T-helper 1 cell (primary cell): Measurements from ENCODE around the gene DIABLO.
"Not testable (repeated sequence)": the region's sequence is repeated elsewhere in the genome, so short reads cannot be mapped to it uniquely, and the experiment has no call there.

ENCODE experiments used
- DNase-seq, 5 donors: peaks; one replicate each; pipeline ENCODE4 v3.0.0-alpha.2; 2012 to 2020
- total RNA-seq, 4 donors: gene quantifications; one replicate each; lab custom pipeline; 2026; lab: John Stamatoyannopoulos, UW

Gene DIABLO
- total RNA-seq = 38.9 to 60.1 (median 44.0) reads per million in 4 donors

DNA sequence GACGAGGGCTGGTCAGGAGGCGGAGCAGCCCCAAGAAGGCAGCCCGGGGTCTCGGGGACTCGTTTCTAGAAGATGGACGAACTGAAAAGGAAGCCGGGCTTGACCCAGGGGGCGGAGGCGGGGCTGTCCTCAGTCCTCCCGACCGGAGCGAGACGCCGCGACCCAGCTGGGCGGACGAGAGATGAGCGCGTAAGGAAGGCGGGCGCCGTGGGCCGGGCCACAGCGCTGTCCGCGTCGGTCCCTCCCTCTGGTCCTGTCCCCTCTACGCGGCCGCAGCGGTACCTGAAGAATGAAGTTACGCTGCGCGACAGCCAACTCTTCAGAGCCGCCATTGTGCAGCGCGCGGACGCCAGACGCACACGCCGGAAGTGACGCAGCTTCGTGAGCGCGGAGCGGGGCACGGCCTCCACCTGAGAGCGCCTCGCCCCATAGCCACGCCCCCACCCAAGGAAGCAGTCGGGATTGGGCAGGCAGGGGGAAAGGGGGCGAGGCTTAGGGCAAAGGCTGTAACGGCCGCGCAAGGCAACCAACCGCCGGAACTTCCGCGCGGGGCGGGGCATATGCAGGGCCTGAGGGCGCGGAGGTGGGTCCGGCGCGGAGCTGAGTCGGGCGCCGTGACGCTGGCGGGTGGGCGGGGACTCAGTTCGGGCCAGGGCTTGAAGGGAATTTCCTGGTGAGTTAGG is at the start of gene DIABLO:
DIABLO (minus strand) TSS at position 370 of the 683 bp plus-strand sequence; CDS start at position 332, 38 bp downstream.
- DNase-seq = peak; percentile 100

DNA sequence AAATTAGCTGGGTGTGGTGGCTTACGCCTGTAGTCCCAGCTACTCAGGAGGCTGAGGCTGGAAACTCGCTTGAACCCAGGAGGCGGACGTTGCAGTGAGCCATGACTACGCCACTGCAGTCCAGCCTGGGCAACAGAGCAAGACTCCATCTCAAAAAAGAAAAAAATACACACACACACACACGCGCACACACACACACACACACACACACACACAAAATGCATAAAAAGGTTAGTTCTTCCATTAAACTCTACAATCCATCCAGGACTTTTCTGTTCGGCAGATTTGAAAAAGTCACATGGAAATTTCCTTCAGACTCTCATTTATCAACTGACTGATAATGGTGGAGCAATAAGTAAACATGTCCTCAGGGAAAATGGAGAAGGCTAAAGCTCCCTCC is 49.6 kb upstream of the DIABLO start:
- DNase-seq = no peak

DNA sequence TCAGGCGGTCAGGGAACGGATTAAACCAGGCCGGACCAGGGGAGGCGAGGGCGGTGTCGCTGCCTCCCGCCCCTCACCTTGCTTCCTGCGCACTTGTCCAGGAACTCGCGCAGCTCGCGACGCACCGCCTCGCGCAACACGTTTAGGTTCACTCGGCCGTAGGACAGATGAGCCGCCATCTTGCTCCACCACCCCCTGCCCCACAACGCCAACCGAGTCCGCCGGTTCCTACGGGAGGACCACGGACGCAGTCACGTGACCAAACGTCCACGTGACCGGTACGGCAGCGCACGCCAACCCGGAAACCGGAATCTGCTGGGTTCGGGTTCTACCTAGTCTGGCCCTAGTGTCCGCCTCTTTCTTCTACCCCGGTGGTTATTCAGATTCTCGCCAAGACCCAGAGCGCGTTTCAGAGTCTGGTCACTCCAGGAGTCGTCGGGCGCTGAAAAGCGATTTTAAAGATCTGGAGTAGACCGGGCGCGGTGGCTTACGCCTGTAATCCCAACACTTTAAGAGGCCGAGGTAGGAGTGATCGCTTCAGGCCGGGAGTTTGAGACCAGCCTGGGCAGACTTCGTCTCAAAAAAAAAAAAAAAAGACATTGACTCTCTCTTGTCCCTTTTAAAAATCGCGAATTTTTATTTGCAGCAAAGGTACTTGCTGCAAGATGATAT is 40.5 kb upstream of the DIABLO start, which contains the start of gene VPS33A:
VPS33A (minus strand) TSS at position 265 of the 672 bp plus-strand sequence; CDS start at position 179, 86 bp downstream.
- DNase-seq = peak; percentile 85 to 98 (median 91)

DNA sequence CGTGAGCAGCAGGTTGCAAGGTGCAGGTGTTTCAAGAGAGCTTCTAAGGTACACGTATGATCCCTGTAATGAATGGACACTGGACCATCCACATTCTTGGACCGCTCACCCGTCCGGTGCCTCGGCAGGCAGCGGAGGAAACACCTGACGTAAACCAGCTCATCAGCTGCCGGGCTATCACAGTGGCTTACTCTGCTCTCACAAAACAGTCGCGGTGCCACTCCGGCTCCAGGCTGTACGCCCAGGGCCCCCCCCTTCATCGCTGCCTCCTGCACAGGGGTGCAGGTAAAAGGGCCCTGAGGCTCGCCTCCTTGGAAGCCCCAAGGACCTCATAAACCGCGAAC is 40.0 kb upstream of the DIABLO start:
- DNase-seq = peak in 2 of 5 donors; percentile 22 to 40

DNA sequence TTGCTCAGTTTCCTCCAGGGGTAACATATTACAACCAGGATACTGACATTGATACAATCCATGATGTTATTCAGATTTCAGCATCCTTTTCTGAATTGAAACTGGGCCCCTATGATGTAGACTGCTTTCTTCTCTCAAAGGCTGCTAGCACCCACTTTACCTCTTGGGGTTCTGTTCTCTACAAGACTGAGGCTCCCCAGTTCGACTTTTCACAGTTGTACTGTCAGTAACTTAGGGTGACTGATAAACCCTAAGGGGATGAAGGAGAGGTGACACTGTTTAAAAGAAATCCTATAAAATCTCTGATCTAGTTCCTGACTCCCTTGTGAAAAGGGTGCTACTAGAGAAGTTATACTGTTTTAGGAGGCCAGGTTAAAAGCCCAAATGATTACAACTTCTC is 39.6 kb upstream of the DIABLO start:
- DNase-seq = no peak

DNA sequence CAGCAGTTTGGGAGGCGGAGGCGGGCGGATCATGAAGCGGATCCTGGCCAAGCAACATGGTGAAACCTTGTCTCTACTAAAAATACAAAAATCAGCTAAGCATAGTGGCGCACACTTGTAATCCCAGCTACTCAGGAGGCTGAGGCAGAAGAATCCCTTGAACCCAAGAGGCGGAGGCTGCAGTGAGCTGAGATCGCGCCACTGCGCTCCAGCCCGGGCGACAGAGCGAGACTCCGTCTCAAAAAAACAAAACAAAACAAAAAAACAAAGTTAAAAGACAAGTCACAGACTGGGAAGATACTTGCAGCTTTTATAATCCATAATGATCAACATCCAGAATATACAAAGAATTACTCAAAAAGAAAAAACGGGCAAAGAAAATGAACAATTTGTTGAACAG is 34.9 kb upstream of the DIABLO start:
- DNase-seq = not testable (repeated sequence)

DNA sequence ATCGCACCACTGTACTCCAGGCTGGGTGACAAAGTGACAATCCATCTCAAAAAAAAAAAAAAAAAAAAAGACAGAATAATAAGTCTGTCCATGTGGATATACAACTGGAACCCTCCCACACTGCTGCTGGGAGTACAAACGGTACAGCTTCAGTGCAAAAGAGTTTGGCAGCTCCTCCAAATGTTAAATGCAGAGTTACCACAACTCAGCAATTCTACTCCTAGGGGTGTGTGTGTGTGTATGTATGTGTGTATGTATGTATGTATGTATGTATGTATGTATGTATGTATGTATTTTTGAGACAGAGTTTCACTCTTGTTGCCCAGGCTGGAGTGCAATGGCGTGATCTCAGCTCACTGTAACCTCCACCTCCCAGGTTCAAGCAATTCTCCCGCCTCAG is 33.1 kb upstream of the DIABLO start:
- DNase-seq = not testable (repeated sequence)

DNA sequence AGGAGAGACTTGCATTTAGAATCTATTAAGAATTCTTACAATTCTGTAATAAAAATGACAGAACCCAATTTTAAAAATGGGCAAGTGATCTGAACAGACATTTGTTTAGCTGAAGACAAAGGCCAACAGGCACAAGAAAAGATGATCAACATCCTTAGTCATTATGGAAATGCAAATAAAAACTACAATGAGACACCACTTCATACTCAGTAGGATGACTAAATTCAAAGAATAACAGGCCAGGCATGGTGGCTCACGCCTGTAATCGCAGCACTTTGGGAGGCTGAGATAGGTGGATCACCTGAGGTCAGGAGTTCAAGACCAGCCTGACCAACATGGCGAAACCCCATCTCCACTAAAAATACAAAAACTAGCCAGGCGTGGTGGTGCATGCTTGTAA is 32.6 kb upstream of the DIABLO start:
- DNase-seq = not testable (repeated sequence)

DNA sequence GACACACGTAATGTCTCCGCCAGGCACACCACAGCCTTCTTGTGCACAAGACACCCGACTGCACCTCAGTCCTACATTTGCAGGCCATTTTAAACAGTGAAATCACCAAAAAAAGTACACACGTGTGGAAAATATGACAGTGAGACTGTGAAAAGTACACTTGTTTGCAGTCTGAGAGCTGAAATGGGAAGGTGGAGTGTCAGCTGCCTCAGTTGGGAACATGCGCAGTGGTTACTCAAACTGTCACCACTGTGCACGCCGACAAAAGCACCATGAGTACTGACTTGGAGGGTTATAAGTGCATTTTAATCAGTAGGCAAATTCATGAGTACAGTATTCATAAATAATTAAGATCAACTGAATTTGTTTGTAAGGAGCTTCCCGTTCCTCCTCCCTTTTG is 24.7 kb upstream of the DIABLO start:
- no peak for DNase-seq

DNA sequence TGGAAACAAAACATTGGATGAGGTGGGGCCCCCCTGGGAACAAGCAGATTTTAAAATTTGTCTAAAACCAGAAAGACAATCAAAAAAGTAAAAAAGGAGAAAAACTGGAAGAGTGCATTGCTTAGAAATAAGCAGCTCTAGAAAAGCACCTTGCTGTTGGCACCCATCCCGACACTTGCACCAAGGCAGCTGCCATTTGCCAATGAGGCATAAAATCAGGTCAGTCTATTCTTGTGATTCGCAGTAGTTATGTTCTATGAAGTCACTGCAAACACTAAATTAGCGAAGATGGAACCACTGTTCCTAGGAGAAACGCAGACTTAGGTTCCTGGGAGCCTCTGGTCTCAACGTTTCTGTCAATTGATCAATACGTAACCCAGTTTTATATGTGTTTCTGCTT is 24.2 kb upstream of the DIABLO start:
- DNase-seq = no peak

DNA sequence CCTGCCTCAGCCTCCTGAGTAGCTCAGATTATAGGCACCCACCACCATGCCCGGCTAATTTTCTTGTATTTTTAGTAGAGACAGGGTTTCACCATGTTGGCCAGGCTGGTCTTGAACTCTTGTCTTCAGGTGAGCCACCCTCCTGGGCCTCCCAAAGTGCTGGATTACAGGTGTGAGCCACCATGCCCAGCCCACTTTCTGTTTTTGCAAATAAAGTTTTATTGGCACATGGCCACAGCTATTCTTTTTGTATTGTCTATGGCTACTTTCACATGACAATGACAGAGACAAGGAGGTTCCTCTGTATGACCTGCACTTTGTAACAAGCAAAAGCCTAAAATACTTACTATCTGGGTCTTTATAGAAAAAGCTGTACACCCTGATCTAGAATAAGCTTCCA is 19.7 kb upstream of the DIABLO start:
- no peak for DNase-seq

DNA sequence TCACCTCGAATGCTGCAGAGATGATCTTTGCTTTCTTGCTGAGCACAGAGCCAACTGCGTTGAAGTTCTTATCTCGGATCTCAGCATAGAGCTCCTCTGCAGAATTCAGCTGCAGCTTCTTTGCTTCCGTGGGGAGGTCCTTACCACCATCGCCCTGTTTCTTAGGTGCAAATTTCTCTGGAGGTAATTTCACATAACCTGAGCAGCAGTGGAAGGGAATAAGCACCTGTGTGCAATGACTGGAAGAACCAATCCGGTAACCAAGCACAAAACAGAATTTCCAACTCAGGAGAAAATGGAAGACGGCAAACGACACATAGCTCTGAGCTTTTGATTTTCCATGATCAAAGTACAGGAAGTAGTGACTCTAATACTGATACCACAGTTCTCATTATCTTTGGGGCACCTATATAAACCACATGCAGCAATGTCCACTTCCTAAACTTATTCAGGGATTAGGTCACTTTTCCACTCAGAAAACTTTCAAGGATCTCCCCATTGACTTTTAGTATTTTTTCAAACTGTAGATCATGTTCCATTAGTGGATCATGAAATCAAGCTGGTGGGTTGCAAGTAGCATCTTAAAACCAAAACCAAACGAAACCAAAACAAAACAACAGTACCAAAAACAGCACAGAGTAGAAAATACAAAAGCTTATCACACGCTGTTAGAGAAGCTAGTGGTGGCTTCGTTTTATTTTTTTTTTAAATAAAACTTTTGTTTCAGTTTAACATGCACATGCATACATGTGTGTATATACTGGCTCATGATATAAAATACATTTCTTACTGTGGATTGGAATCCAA is 18.9 kb upstream of the DIABLO start:
- DNase-seq = peak in 1 of 5 donors; percentile 65

DNA sequence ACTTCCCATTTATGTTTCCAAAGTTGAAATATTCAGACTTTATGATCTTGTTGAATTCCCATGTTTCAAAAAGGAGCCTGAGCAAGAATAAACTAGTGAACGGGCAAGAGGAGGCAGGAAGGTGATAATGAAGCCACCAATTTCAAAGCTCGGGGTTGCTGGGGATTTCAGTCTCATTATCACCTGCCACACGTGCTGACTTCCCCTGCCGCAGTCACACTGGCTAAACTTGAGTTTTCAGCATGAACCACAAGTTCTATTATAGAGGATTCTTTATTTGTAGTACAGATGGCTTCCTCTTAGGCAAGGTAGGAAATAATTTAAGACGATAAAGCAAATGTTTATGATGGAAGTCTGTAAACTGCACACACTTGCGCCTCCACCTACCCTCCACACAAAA is 18.1 kb upstream of the DIABLO start:
- DNase-seq = peak in 2 of 5 donors; percentile 16 to 33

DNA sequence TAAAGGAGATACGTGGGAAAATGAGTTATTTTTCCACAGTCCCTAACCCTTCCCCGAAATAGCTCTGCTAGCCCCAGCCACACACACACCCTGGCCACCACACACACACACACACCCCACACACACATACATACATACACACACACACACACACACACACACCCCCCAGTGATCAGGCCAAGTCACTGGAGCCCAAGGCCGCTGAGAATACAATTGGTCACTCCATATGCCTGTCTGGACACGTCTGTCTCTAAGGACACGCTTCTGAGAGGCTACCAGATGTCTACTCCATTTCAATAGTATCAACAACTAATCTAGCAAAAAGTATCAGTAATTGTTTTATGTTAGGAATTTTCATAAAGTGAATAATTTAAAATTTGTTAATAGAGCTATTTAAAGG is 13.0 kb upstream of the DIABLO start:
- DNase-seq = no peak

DNA sequence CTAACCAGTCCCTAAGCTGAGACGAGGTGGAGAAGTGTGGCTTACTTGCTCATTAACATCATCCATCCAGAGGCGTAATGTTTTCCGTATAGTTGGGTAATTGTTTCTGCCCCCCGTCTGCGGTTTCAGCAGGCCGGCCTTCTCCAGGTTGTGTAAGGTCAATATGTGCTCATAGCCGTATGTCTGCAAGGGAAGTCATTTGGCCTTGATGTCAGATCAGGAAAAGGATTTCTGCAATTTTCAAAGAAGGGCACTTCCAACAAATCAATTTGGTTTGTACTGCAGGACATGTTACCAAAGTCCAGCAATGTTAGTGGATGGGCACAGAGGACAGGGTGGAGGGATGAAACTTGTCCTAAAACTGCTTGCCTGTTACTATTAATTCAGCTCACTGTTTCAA is 9.9 kb upstream of the DIABLO start:
- no peak for DNase-seq

DNA sequence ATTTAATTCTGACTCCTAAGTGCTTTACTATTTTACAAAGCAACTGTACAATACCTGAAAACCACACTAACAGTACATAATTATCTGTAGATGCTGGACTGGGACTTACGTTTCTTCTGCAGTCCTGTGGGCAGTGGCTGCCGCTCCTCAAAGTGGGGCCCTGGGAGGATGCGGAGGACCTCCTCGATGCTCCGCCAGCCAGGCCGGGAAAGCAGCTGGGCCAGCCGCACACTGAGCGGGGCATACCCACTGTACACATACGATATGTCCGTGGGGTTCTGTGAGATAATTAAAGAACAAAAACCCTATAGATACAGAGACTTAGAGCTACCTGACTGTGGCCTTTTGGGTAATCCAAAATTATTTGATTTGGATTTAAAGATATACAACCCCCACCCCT is 6.8 kb upstream of the DIABLO start:
- no peak for DNase-seq

DNA sequence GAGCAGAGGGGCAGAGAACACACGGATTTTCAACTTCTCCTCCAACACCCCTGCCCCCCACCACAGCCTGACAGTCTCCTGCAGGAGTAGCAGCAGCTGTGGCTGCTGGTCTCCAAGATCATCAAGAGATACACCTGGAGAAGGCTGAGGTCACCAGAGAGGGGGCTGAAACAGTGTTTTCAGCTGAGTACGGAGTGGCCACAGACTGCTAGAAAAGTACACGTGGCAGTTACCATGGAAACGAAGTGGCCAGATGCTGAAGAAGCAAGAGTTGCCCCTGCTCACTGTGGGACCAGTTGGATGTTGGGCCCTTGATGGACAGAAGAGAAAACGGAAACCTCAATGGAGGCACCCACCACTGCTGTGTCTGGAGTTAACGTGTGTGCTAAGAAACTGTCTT is 4.9 kb upstream of the DIABLO start:
- DNase-seq = no peak

DNA sequence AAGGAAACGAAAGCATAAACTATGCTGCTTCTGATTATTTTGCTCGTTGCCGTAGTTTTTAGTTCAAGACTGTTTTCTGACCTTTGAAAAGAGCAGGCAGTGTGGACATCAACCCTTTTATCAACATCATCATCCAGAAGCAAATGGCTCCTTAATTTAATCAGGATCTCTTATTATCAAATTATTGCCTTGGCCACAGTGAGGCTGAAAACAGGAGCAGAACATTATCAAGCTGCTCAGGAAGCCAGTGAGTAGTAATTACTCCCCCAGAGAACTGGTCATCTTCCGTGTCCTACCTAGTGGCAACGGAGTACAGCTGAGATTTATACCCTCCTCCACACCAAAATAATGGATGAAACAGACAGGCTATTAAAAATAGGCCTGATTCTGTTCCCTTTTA is 2.2 kb upstream of the DIABLO start:
- no peak for DNase-seq

DNA sequence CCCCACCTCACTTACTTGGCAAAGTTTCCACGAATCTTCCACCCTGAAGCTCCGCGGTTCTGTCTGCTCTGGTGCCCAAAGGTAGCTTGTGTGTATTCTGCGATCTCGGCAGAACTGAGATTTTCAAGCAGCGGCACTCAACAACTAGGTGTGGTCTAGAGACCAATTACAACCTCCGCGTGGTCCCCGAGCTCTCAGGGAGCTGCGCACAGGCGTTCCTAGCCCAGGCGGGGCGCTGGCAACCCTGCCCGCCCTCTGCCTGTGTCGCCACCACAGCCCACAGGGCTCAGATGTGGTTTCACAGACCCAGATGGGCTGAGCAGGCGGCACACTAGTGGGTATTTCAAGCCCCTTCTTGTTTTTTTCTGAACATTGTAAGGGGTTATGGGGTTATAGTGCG is 1.5 kb upstream of the DIABLO start:
- peak in 3 of 5 donors; percentile 16 to 41 (median 23) for DNase-seq

DNA sequence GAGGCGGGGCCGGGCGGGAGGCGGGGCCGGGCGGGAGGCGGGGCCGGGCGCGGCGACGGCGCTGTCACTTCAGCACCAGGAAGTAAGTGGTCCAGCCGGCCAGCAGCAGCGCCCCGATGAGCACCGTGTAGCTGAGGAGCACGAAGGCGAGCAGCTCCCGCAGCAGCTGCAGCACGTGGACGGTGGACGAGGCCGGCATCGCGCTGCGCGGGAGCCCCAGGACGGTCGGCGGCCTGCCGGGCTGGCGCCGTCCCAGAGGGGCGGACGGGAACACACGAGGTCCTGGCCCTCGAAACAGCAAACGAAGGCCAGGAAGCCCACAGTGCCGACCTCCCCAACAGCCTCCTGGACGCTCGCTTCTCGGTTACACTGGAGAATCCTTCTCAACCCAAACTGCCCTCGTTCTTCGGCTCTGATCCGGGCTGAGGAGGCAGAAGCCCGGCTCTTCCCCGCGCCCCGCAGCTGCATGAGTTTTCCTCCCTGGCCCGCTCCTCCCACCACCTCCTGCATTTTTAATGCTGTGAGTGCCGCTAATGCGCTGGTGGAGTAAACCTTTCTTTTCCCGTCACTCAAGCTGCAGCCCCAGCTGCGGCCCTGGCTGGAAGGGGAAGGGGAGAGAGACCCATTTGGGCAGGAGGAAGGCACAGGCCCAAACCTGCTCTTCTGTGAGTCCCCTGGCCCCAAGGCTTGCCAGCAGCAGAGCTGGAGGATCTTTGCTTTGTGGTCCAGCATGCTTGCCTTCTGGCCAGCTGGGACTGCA is 694 bp upstream of the DIABLO start:
- no peak for DNase-seq

DNA sequence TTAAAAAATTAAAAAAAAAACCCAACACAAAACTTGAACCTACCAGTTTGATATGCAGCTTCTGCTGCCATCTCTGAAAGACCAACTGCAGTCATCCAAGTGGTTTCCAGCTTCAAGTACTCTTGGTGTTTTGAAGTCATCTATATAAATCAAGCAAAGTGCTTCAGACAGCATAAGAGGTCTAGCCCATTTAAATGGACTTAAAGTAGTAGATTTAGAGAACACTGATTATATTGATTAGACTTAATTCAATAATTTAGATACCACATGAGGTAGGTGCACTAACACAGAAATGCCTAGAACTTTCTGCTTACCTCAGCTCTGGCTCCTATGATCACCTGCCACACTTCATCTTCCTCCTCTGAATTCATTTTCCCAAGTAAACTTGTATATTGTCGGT is 9.4 kb downstream of the DIABLO start:
- no peak for DNase-seq

DNA sequence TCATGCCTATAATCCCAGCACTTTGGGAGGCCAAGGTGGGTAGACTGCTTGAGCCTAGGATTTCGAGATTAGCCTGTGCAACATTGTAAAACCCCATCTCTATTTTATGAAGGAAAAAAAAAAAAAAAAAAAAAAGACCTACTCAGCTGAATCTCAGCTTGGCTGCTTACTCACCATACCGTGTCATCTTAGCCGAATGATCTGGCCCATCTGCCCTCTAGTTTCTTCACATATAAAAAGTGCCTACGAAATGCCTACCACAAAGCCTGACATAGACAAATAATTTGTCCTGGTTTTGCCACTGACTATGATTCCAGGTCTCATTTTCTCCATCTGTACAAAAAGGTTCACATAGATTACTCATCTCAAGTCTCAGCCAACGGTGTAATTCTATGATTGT is 10.1 kb downstream of the DIABLO start:
- no peak for DNase-seq
